NCI-H2029 (cell line): ENCODE data around the gene ARPC5.
"Not testable (repeated sequence)": the region's sequence is repeated elsewhere in the genome, so short reads cannot be mapped to it uniquely, and the experiment has no call there.

Source experiments
- DNase-seq: peaks from one replicate; lab custom pipeline; 2025; lab: John Stamatoyannopoulos, UW

The ARPC5 gene

GRCh38 chr1:183646776-183647175 lies 11.2 kb upstream of the ARPC5 start:
- DNase-seq, result no peak

GRCh38 chr1:183645531-183645930 lies 9.9 kb upstream of the ARPC5 start:
- no peak for DNase-seq

DNA sequence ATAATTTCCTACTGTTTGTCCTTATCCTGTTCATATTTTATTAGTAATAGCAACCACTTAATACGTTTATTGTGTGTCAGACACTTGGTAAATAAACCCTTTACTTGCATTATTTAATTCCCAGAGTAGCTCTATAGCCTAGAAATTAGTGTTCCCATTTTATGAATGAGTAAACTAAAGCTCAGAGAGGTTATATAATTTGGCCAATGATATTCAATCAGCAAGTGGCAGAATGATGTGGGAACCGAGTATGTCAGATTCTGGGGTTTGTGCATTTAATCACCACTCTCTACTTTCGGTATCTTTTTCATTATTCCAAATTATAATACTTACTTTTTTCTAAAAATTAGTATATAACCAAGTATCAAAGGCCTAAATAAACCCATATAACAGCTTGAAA lies 6.6 kb upstream of the ARPC5 start:
- DNase-seq, result no peak

DNA sequence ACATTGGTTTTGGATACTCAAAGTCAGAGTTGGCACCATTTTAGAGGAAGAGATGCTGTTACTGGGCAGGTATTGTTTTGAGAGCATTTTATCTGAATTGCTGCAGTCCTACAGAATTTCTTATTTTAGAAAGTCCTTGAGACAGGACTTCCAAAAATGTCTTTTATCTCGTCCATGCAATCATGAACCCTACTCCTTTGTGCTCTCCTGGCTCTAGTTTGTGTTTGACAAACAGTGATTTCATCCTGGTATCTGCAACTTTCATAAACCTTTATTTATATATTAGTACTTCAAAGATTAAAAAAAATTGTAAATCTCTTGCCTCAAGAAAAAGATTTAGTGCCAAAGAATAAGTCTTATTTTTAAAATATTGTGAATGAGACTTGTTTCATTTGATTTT lies 4.6 kb upstream of the ARPC5 start:
- DNase-seq, result no peak

DNA sequence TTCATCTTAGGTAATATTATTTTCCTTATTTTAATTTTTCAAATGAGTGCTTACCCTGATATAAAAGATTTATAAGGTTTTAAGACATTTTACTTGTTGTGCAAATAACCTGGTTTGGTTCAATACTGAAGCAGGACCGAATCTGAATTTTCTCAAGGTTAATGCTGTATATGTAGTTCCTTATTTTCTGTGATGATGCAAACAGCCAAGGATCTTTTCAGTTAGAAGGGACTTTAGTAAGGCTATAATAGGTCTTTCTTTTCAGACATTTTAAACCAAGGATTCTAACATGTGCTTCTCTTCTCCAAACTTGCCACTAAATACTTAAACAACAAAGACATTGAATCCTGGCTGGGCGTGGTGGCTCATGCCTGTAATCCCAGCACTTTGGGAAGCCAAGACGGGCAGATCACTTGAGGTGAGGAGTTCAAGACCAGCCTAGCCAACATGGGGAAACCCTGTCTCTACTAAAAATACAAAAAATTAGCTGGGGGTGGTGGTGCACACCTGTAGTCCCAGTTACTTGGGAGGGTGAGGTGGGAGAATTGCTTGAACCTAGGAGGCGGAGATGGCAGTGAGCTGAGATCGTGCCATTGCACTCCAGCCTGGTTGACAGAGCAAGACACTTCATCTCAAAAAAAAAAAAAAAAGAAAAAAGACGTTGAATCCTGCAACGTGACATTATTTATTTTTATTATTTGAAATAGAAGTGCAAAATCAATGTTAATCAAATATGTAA lies 3.2 kb upstream of the ARPC5 start:
- no peak for DNase-seq

DNA sequence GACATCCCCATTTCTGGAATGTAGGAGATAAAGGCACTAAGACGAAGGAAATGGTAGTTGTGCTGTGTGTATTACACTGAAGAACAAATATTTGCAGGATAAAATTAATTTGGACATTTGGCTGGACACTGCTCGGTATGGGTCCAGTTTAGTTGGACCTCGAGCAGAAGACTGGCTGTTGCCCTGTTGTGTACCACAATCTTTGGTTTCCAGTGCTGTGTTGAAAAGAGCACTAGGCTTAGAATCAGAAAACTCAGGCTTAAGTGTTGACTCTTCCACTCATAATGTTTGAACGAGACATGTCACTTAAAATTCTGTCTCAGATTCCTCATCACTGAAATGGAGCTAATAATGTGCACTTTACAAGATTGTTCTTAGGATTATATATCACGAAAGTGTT lies 1.2 kb upstream of the ARPC5 start:
- DNase-seq, result peak; percentile 3

DNA sequence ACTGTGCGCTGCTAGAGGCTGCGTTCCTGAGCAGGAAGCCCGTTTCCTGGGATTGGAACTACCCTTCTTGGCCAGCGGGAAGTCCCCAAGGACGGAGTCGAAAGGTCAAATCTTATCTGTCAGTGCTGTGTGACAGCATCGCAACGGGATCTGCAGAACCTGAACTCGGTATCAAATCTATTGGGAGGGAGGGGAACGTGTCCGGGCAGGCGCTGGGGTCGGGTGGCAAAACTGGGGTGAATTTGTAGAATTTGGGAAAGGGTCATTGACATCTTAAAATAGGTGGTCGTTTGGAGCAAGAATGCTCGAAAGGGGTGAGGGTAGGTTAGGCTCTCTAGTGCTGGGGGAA lies 725 bp upstream of the ARPC5 start:
- no peak for DNase-seq

- no peak for DNase-seq
Measured at GRCh38 chr1:183635099-183635605, 431 bp downstream of the ARPC5 start.

DNA sequence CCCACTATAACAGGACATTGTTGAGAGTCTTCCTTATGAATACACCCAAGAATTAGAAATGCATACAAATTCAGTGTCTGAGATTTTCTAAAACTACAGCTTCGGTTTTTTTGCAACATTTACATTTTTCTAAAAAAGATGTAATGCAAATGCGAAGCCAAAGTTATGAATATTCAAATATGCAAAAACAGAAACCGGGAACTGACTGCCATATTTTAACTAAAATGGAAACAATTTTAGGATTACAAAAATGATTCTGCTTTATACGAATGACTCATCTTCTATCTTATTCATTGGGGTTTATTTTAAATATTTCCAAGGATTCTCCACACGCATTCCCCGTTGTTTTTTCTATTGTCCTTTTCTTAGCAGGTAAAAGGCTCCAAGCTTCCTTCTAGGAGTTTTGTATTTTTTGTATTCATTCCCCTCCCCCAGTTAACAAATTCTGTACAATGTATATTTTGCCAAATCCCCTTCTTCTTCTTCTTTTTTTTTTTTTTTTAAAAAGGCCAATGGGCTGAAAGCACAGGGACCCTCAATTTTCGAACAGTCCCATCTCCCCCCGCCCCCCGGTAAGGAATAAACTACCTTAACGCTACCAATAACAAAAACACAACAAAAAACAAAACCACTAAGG lies 1.0 kb downstream of the ARPC5 start:
- DNase-seq, result no peak

DNA sequence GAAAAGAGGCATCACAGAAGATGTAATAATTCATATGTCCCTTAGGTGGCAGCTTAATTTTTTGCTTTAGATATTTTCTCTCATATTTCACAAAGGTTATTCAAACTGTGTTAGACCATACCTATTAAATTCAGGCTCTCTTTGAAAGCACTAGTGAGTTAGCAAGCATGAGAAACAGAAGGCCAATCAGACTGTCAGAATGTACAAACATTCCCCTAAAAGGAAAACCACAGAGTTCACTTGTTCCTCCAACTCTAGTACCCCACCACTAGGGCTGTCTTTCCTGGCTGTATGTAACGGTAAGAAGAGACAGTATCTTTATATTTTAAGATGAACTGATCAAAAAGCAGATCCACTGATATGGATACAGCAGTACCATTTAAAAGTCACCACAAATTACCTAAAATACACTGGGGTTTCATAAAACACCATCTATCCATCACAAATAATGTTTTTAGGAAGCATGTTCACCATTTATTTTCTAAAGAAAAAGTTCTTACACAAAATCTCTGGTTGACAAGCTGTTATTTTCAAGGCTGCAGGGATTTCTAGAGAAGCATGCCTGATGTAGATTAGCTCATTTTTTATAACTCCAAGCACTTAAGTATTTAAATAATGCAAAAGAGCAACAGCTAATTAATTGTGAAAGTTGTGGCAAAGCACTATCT lies 1.8 kb downstream of the ARPC5 start:
- peak; percentile 41 for DNase-seq

DNA sequence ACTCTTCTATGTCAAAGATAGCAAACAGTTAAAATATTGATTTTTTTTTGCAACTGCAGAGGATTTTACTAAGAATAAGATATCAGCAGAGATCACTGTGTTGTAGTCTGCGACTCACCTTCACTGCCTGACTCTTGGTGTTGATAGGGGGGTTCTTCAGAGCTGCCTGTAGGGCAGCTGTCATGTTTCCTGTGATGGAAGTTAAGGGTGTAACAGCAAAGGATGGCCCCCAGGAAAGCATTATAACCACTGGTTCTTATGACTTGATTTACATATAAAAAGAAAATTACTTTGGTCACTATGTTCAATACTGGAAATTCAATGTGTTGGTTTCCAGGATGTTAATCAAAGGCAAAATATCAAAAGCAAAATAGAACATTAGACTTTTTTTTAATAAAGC lies 2.6 kb downstream of the ARPC5 start:
- no peak for DNase-seq

DNA sequence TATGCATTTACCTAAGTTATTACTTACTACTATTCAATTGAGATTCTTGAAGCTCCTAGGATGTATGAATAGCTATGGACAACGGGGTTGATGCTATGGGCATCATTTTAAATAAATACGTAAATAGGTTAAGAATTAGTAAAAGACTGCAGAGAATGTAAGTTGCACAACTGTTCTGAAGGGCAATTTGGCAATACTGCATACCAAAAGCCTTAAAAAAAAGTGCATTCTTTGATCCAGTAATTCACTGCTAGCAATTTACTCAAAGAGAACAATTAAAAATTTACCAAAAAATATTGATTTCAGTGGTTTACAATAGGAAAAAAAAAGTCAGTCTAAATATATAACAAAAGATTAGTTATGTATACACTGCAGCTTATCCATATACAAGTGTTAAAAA lies 3.5 kb downstream of the ARPC5 start:
- DNase-seq, result no peak

GRCh38 chr1:183630748-183631147 lies 4.8 kb downstream of the ARPC5 start:
- DNase-seq, result no peak

DNA sequence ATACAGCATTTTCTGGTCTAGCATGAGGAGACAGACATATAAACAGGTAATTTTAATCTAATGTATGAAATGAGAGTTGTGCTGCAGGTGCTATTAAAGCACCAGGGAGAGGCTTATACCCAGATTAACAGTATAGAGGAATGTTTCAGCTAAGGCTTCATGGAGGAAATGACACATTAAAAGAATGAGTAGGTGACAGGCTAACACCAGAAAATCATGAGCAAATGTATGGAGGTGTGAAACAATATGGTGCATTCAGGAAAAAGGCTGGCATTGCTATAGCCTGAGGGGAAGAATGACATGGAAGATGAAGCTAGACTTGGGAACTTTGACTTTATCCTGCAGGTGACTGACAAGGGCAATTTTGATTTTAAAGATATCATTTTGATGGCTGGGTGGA lies 7.0 kb downstream of the ARPC5 start:
- no peak for DNase-seq

GRCh38 chr1:183626236-183626635 lies 9.3 kb downstream of the ARPC5 start:
- DNase-seq, result not testable (repeated sequence)

GRCh38 chr1:183622884-183623785 lies 12.4 kb downstream of the ARPC5 start:
- peak; percentile 8 for DNase-seq

GRCh38 chr1:183622013-183622412 lies 13.6 kb downstream of the ARPC5 start:
- DNase-seq, result no peak

DNA sequence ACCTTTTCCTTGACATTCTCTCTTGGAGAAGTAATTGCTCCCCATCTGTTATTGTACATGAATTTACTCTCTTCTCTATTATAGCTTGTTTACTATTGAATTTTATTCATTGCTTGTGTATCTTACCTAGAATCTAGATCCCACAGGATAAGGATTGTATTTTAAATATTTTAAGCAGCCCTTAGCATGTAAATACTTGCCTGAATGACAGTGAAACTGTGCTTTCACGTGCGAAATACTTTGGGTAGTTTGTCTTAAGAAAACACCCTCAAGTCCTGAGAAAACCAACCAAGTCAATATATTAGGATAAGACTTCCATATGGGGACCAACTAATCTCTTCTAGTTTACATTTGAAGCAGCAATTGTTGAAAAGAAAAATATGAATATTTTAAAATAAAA lies 15.3 kb downstream of the ARPC5 start:
- no peak for DNase-seq

GRCh38 chr1:183619781-183620180 lies 15.8 kb downstream of the ARPC5 start:
- DNase-seq, result no peak

DNA sequence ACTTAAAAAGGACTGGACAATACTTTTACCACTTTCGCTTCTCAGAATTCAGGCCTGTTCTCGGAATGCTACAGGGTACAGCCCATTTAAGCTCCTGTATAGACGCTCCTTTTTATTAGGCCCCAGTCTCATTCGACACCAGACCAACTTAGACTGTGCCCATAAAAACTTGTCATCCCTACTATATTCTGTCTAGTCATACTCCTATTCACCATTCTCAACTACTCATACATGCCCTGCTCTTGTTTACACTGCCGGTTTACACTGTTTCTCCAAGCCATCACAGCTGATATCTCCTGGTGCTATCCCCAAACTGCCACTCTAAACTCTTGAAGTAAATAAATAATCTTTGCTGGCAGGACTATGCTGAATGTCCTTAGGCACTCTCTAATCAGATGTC lies 17.4 kb downstream of the ARPC5 start:
- not testable (repeated sequence) for DNase-seq

- DNase-seq, result not testable (repeated sequence)
Measured at GRCh38 chr1:183612975-183613374, 22.6 kb downstream of the ARPC5 start.

DNA sequence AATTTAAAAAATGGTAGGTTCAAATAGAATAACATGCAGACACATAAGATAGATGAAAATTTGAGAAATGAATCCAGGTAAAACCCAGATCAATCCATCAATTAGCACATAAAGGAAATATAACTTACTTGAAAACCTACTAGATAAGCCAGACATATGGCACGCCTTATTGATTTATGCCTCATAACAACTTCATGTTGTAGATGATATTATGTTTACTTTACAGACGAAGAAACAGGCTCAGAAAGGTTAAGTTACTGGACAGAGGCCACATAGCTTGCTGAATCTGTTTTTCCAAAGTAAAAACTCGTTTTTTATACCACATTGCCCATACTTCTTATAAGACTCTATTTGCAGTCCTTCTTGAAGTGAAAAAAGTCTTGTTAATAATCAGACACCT lies 23.2 kb downstream of the ARPC5 start:
- DNase-seq, result no peak
